Cardiac fibroblast (primary cell): ENCODE results near the gene TNS2.
"Not testable (repeated sequence)": the region's sequence is repeated elsewhere in the genome, so short reads cannot be mapped to it uniquely, and the experiment has no call there.

ENCODE experiments used
- DNase-seq, 2 donors: peaks; one replicate each; pipeline versions ENCODE4 v3.0.0 to v3.0.0-alpha.2; 2010; ENCODE audit warnings: low read depth in 2 of 2
- H3K4me3 ChIP-seq, 2 donors: replicated peaks in 1 of 2; 1 replicate in 1 of 2; 2 replicates in 1 of 2; pipeline ENCODE4 v1.5.1; 2011; ENCODE audit warnings: low read depth in 2 of 2, low read length in 2 of 2, mild to moderate bottlenecking in 2 of 2, moderate library complexity in 1 of 2
- CTCF ChIP-seq: IDR thresholded peaks from one replicate; pipeline ENCODE4 v1.5.1; 2011; ENCODE audit warnings: low read depth, mild to moderate bottlenecking, low read length, inconsistent platforms

The TNS2 gene

GRCh38 chr12:53006810-53007309 is 43.0 kb upstream of the TNS2 start:
- peak overlapping the region; percentile 83 to 90 for H3K4me3 ChIP-seq
- no peak for TF ChIP-seq CTCF

GRCh38 chr12:53007343-53007742 is 42.5 kb upstream of the TNS2 start:
- TF ChIP-seq CTCF: no peak
- DNase-seq: no peak
- peak overlapping the region; percentile 83 to 90 for H3K4me3 ChIP-seq

More at GRCh38 chr12:53006810-53007309, 43.0 kb upstream of the TNS2 start:
- DNase-seq: peak; percentile 69 to 74

- H3K4me3 ChIP-seq: peak overlapping the region in 1 of 2 donors; percentile 12
- not testable (repeated sequence) for DNase-seq
These were observed 41.1 kb upstream of the TNS2 start for GRCh38 chr12:53008760-53009159.

GRCh38 chr12:53010955-53011354 is 38.9 kb upstream of the TNS2 start:
- no peak for TF ChIP-seq CTCF
- no peak overlapping the region for H3K4me3 ChIP-seq
- DNase-seq: no peak

- TF ChIP-seq CTCF: no peak
- no peak for DNase-seq
- no peak overlapping the region for H3K4me3 ChIP-seq
These were observed 38.0 kb upstream of the TNS2 start for GRCh38 chr12:53011889-53012288.

GRCh38 chr12:53012928-53013327 is 36.9 kb upstream of the TNS2 start:
- no peak for TF ChIP-seq CTCF
- no peak for DNase-seq
- no peak overlapping the region for H3K4me3 ChIP-seq

- TF ChIP-seq CTCF: no peak
- DNase-seq: no peak
- no peak overlapping the region for H3K4me3 ChIP-seq
These were observed 35.2 kb upstream of the TNS2 start for GRCh38 chr12:53014709-53015108.
